ENCODE results near the gene ZNF160.
"Not testable (repeated sequence)": the region's sequence is repeated elsewhere in the genome, so short reads cannot be mapped to it uniquely, and the experiment has no call there.

ZNF160 gene

DNA sequence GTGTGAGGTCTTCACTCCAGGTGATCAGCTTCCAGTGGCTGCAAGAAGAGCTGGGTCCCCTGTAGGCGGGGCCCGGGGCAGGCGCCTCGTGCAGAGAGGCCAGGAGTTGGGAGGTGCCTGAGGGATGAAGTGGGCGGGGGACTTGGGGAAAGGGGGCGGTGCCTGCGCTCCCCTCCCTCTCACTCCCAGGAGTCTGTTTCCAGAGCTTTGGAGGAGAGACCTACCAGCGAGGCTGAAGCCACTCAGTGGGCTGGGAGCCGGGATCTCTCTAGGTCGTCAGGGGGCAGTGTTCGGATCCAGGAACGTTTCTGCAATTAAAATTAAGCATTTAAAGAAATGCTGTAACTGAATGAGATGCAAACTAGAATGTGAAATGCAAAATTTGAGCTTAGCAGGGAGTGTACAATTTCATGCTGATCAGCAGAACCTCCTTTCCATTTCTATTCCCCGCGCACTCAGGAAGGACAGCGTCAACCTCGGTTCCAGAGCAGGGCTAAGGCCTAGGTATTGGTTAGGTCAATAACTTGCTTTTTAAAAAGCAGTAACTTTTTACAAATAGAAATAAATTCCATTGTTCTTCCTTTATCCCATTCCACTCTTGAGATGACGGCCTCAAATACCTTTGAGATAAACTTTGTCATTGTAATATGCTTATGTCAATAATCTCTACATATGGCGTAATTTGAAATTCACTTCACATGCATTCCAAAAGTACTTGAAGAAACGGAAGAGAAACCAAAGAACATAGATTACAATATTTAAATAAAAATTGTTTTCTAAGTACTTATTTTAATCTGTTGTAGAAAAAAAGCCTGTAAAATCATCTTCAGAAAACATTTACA lies 11.6 kb downstream of the ZNF160 start:
- DNase-seq: no peak

GRCh38 chr19:53088091-53088490 lies 15.1 kb downstream of the ZNF160 start:
- no peak for DNase-seq

- no peak for DNase-seq
Measured at GRCh38 chr19:53086949-53087348, 16.3 kb downstream of the ZNF160 start.

- DNase-seq: no peak
Measured at GRCh38 chr19:53085496-53085895, 17.7 kb downstream of the ZNF160 start.

DNA sequence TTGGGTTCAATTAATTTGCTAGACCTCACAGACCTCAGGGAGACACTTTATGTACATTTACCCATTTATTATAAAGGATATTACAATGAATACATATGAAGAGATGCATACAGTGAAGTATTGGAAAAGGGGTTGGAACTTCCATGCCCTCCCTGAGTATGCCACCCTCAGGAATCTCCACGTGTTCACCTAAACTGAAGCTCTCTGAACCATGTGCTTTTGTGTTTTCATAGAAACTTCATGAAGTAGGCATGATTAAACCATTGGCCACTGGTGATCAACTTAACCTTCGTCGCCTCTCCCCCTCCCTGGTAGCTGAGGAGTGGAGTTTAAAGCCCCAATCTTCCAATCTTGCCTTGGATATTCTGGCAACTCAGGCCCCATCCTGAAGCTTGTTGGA lies 20.3 kb downstream of the ZNF160 start:
- DNase-seq: no peak

DNA sequence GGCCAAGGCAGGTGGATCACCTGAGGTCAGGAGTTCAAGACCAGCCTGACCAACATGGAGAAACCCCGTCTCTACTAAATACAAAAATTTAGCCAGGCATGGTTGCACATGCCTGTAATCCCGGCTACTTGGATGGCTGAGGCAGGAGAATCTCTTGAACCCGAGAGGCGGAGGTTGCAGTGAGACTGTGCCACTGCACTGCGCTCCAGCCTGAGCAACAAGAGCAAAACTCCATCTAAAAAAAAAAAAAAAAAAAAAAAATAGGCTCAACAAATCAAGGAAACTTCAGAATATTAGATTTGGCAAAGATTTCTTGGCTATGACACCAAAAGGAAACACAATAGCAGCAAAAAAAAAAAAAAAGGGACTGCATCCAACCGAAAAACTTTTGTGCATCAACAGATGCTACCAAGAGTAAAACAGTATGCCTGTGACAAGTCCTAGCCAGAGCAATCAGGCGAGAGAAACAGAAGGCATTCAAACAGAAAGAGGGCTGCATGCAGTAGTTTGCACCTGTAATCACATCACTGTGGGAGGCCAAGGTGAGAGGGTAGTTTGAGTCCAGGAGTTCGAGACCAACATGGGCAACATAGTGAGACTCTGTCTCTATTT lies 23.8 kb downstream of the ZNF160 start:
- no peak for DNase-seq

DNA sequence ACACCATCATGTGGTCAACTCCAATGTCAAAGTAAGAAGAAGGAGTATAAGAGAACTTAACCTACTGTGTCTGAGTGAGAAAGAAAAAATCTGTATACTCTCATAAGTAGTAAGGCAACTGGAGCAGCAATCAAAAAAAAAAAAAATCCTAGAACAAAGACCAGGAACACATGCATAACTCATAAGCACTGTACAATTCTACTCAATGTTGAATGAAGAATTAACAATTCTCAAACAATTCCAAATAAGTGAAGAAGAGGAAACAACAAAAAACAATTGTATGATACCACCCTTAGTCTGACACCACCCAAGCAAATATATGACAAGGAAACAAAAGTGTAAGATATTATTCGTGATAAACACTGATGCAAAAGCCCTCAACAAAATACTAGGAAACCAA lies 24.6 kb downstream of the ZNF160 start:
- no peak for DNase-seq

GRCh38 chr19:53076984-53077383 lies 26.2 kb downstream of the ZNF160 start:
- DNase-seq: no peak

DNA sequence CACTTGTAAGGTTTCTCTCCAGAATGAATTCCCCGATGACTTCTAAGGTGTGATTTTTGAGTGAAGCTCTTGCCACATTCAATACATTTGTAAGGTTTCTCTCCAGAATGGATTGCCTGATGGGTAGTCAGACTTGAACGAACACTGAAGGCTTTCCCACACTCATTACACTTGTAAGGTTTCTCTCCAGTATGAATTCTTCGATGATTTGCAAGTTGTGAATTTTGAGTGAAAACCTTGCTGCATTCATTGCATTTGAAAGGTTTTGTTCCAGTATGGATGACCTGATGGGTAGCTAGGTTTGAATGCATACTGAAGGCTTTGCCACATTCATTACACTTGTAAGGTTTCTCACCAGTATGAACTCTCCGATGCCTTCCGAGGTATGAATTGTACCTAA lies 34.4 kb downstream of the ZNF160 start:
- DNase-seq: no peak

- no peak for DNase-seq
Measured at GRCh38 chr19:53068199-53068598, 35.0 kb downstream of the ZNF160 start.

- DNase-seq: no peak
Measured at GRCh38 chr19:53057904-53058580, 45.2 kb downstream of the ZNF160 start.

- DNase-seq: no peak
Measured at GRCh38 chr19:53055117-53055516, 48.1 kb downstream of the ZNF160 start.

GRCh38 chr19:53047379-53047778 lies 55.8 kb downstream of the ZNF160 start:
- DNase-seq: no peak

- DNase-seq: no peak
Measured at GRCh38 chr19:53045536-53045935, 57.7 kb downstream of the ZNF160 start.

DNA sequence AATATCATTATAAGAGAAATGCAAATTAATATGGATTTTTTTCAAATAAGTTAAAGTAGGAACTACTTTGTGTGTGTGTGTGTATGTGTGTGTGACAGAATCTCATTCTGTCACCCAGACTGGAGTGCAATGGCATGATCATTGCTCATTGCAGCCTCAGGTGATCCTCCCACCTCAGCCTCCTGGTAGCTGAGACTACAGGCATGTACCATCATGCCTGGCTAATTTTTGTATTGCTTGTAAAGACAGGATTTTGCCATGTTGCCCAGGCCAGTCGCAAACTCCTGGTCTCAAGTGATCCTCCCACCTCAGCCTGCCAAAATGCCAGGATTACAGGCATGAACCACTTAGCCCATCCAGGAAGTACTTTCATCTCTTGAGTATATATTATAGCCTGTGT lies 61.9 kb downstream of the ZNF160 start:
- DNase-seq: no peak

GRCh38 chr19:53037101-53038097 lies 65.8 kb downstream of the ZNF160 start:
- DNase-seq: no peak

- DNase-seq: no peak
Measured at GRCh38 chr19:53034948-53035675, 68.1 kb downstream of the ZNF160 start.

DNA sequence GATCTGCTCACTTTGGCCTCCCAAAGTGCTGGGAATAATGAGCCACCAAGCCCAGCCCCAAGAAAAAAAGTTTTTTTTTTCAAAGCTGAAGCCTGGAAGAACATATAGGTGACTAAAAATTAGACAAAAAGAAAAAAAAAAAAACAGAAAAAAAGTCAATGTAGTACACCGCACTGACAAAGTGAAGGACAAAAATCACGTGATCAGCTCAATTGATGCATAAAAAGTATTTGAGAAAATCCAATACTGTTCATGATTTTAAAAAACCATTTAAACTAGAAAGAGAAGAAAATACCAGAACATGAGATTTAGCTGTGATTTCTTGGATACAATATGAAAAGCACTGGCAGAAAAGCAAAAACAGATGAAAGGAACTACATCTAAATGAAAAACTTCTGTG lies 69.2 kb downstream of the ZNF160 start:
- DNase-seq: no peak

GRCh38 chr19:53028306-53028705 lies 74.9 kb downstream of the ZNF160 start:
- DNase-seq: not testable (repeated sequence)

DNA sequence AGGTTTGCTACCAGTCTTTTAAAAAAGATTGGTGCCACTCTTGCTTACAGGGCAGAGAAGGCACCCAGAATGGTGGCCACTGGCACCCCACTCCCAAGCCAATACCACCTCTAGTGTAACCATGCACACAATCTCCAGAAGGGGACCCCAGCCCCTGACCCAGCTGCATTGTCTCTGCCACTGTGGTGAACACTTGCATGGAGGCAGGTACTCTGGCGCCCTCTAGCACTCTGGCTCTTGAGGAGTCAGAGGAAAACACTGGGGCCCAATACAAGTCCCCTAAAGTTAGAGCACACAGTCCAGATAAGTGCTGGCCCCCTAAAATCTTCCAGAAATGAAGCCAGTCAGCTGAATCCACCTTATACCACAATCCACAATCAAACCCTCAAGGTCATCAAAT lies 83.5 kb downstream of the ZNF160 start:
- no peak for DNase-seq

Measured in activated CD4-positive, CD25-positive, alpha-beta regulatory T cell treated with anti-CD3 and anti-CD28 coated beads, Interleukin-2, amount 50 U/mL, for 72 hours (primary cell).